GM21367 (cell line): ENCODE data around the gene OSBP2.

Experiments
- ATAC-seq: cut with Tn5 transposase; IDR thresholded peaks from one replicate; pipeline ENCODE4 v1.9.1; 2021; ENCODE audit not compliant: unreplicated experiment

The OSBP2 gene

DNA sequence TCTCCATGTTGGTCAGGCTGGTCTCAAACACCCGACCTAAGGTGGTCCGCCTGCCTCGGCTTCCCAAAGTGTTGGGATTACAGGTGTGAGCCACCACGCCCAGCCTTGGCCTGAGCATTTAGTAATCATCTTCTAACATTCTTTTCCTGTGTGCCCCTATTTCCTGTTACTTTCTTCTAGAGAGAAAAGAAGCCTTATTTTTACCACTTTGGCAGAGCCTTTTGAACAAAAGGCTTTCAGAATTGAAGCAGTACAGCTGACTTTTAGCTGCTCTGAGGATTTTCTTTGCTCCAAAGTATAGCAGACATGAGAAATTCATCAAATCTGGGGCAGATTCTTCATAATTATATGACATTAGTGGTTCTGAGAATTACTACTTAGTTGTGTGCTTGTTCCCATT, 260.5 kb downstream of the OSBP2 start:
- no peak for ATAC-seq
